GM12874 (cell line): ENCODE measurements around the gene CLDN3.

Experiments
- CTCF ChIP-seq: IDR thresholded peaks from 2 replicates; pipeline ENCODE4 v1.5.1; 2011; ENCODE audit warnings: low read depth, mild to moderate bottlenecking, control low read depth, low read length, moderate library complexity; ENCODE audit not compliant: insufficient read depth

The CLDN3 gene

DNA sequence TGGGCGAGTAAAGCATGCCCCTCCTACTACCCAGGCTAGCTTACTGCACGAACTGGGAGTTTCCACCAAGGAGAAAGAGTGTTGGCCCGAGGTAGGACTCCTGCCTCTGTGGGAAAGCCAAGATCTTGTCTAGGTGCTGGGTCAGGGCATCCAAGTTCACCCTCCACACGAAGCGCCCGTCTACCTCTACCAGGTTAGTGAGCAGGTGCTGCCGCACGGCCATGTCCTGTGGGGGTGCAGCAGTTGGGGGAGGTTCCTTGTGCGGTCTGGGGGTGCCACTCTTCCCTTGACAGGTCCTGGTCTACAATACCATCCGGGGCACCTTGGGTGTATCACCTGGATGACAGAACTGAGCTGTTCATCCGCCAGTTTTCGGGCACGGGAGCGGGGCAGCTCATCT, 33.2 kb downstream of the CLDN3 start:
- TF ChIP-seq CTCF, result no peak

GRCh38 chr7:73735528-73735905, 34.6 kb downstream of the CLDN3 start:
- TF ChIP-seq CTCF, result no peak

DNA sequence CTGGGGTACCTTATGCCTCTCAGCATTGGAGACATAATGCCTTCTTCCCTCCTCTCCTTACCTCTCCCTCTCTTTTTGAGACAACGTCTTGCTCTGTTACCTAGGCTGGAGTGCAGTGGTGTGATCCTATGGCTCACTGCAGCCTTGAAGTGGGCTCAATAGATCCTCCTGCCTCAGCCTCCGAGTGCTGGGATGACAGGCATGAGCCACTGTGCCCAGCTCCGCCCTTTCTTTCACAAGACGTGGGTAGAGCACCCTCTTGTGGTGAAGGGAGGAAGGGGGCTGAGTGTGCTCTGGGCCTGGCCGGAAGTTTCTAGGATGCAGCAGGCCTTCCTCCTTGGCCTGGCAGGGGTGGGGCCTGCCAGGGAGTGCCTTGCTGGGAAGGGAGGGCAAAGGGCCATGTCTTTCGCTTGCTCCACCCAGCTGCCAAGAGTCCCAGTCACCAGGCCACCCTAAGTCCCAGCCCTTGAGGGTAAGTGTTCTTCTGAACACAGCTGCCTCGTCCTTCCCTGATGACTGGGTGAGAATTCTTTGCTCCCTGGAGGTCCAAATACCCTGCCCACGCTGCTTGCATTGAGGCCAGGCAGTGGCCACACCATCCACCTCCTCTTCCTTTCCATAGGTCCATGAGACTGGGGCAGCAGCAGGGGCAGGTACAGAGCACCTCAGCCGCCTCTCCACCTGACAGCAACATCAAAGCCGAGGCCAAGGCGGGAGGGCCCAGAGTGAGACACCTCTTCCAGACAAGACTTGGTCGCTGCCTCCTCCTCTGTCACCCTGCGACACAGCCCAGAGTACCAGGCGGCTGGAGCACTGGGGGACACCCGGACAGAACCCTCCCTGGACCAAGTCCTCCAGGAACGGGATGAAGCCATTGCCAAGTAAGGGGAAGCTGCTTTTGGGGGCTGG, 35.2 kb downstream of the CLDN3 start:
- peak; percentile 93 for TF ChIP-seq CTCF

DNA sequence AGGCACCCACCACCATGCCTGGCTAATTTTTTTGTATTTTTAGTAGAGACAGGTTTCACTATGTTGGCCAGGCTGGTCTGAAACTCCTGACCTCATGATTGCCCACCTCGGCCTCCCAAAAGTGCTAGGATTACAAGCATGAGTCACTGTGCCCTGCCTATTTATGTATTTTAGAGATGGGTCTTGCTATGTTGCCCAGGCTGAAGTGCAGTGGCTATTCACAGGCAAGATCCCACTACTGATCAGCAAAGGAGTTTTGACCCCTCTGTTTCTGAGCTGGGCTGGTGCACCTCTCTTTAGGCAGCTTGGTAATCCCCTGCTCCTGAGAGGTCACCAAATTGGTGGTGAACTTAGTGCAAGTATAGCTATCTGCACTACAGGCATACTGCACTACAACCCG, 37.7 kb downstream of the CLDN3 start:
- TF ChIP-seq CTCF, result no peak

DNA sequence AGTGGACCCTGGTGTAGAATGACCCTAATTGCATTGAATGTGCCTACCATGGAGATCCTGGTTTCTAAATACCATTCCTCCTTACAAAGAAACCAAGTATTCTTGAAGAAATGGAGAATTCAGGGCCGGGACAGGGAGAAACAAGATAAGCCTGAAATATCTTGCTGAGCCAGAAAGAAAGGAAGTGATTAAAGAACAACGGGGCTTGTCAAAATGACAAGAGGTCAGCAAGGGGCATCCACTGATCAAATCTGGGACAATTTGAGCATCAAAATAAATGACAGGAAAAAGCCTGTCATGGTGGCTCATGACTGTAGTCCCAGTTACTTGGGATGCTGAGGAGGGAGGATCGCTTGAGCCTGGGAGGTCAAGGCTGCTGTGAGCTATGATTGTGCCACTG, 39.6 kb downstream of the CLDN3 start:
- no peak for TF ChIP-seq CTCF

- no peak for TF ChIP-seq CTCF
These were observed 41.5 kb downstream of the CLDN3 start for GRCh38 chr7:73728551-73728950.

DNA sequence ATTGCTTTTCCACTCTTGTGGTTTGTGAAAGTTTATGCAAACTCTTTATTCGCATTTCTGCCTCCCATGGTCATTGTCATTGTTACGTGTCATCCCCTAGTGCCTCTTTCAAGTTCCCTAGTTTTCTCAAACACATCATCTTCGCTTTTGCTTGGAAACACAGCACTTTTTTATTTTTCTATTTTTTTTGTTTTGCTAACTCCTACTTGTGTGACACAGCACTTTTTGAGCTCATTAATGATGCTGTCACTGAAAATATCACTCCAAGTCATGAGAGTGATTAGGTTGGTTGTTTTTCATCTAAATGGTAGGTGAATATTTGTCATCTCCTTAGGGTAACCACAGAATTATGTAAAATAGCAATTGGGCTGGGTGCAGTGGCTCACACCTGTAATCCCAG, 42.1 kb downstream of the CLDN3 start:
- TF ChIP-seq CTCF, result no peak
